Stomach (tissue), 9 donors: ENCODE measurements around the gene RPL37A. TPM values are rescaled to one million over a fixed set of nuclear protein-coding genes. Genes with fewer than 3 reads are reported as not detected.

Experiments
- DNase-seq, 2 donors: peaks; one replicate each; pipeline versions ENCODE4 v3.0.0 to v3.0.0-alpha.2; 2013 to 2019
- H3K27ac ChIP-seq, 5 donors: fragments of 200-600 bp in 4 of 5; sonication (generic) in 4 of 5; one replicate each; pipeline ENCODE4 v1.5.1; 2013 to 2019; ENCODE audit warnings: mild to moderate bottlenecking in 1 of 5, moderate library complexity in 1 of 5
- H3K27me3 ChIP-seq, 3 donors: fragments of 200-600 bp; sonication (generic); one replicate each; pipeline ENCODE4 v1.5.1; 2017 to 2019; ENCODE audit warnings: mixed run types in 1 of 3
- H3K36me3 ChIP-seq, 4 donors: fragments of 200-600 bp; sonication (generic); 1 replicate in 3 of 4; 2 replicates in 1 of 4; pipeline ENCODE4 v1.5.1; 2016 to 2019
- H3K4me1 ChIP-seq, 4 donors: fragments of 200-600 bp; sonication (generic); one replicate each; pipeline ENCODE4 v1.5.1; 2016 to 2019
- H3K4me3 ChIP-seq, 4 donors: fragments of 200-600 bp; sonication (generic) in 3 of 4; one replicate each; pipeline ENCODE4 v1.5.1; 2016 to 2019; ENCODE audit warnings: mild to moderate bottlenecking in 1 of 4
- H3K9me3 ChIP-seq, 4 donors: fragments of 200-600 bp; sonication (generic); one replicate each; pipeline ENCODE4 v1.5.1; 2016 to 2019
- EP300 ChIP-seq: sonication (generic); formaldehyde crosslinking; IDR thresholded peaks from one replicate; pipeline ENCODE4 v1.6.1; 2017; ENCODE audit warnings: antibody characterized with exemption
- POLR2A ChIP-seq, 4 donors: fragments of 450-650 bp; IDR thresholded peaks; one replicate each; pipeline ENCODE4 v1.6.1; 2016; ENCODE audit warnings: antibody characterized with exemption in 4 of 4, control low read depth in 2 of 4, mild to moderate bottlenecking in 1 of 4, moderate library complexity in 1 of 4
- POLR2AphosphoS5 ChIP-seq, 3 donors: sonication (generic); formaldehyde crosslinking; IDR thresholded peaks; one replicate each; pipeline ENCODE4 v1.6.1; 2016; ENCODE audit warnings: antibody characterized with exemption in 3 of 3
- WGBS, 5 donors: extraction: QIAGEN DNeasy Blood & Tissue Kit in 3 of 5; methylation state at CpG; one replicate each; pipeline versions ENCODE4 v1.1.5 to v1.1.7; 2013 to 2018; 5-methylcytosine and 5-hydroxymethylcytosine counted together
- intact Hi-C: fragments of 100-400 bp; cut with DNase I; formaldehyde crosslinking; loops from one replicate; pipeline ENCODE4 v1.15.1; 2023; ENCODE audit warnings: low total_unique reads
- polyA plus RNA-seq, 3 donors: library from polyadenylated mRNA; stranded (reverse); fragments of 200-250 nt; gene quantifications; one replicate each; pipeline ENCODE4 v1.2.3, GENCODE V29; 2013
- total RNA-seq, 5 donors: library from RNA; depleted of rRNA; stranded (reverse); fragments of >200 nt; gene quantifications; one replicate each; pipeline versions ENCODE4 v1.1.0 to v1.2.3, GENCODE V29; 2014 to 2016
- TF ChIP-seq, protein P1 (sequence below), 7 experiments: fragments of 450-650 bp in 4 of 7; fragments of 200-600 bp in 3 of 7; sonication (generic) in 3 of 7; IDR thresholded peaks; one replicate each; pipeline ENCODE4 v1.5.1; 2016 to 2019; ENCODE audit warnings: antibody characterized with exemption in 7 of 7, control low read depth in 2 of 7, mild to moderate bottlenecking in 1 of 7
- donor health status: healthy with polysubstance abuse.
- donor health status: Bipolar disorder and iron deficiency.
- donor health status: healthy.

RPL37A gene
- total and polyA plus RNA-seq, 8 donors: 115 to 5,853 (median 2,284) TPM

- no peak for DNase-seq
- H3K27me3 ChIP-seq: no peaks in the 10 kb centered on the region
- TF ChIP-seq, protein P1, sequence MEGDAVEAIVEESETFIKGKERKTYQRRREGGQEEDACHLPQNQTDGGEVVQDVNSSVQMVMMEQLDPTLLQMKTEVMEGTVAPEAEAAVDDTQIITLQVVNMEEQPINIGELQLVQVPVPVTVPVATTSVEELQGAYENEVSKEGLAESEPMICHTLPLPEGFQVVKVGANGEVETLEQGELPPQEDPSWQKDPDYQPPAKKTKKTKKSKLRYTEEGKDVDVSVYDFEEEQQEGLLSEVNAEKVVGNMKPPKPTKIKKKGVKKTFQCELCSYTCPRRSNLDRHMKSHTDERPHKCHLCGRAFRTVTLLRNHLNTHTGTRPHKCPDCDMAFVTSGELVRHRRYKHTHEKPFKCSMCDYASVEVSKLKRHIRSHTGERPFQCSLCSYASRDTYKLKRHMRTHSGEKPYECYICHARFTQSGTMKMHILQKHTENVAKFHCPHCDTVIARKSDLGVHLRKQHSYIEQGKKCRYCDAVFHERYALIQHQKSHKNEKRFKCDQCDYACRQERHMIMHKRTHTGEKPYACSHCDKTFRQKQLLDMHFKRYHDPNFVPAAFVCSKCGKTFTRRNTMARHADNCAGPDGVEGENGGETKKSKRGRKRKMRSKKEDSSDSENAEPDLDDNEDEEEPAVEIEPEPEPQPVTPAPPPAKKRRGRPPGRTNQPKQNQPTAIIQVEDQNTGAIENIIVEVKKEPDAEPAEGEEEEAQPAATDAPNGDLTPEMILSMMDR (IDR thresholded peaks at IDR 0.05): no peak
- peaks cover 29 to 50% (median 41%) of the 10 kb centered on the region in 4 donors for H3K4me1 ChIP-seq
- H3K4me3 ChIP-seq: peak overlapping the region; percentile 64 to 95 (median 86)
- intact Hi-C loops: no loop called here
- peaks cover 31 to 34% (median 33%) of the 10 kb centered on the region in 4 donors for H3K36me3 ChIP-seq
- H3K9me3 ChIP-seq: no peaks in the 10 kb centered on the region
- H3K27ac ChIP-seq: peak overlapping the region; percentile 75 to 89 (median 84)
- 19 to 30% (median 21%) methylated on average over 6 of the region's 6 CpGs for WGBS, 5 donors
Measured at GRCh38 chr2:216498070-216498378, 620 bp upstream of the RPL37A start.

- peak overlapping the region in 4 of 5 donors; percentile 84 to 89 (median 85) for H3K27ac ChIP-seq
- H3K27me3 ChIP-seq: no peaks in the 10 kb centered on the region
- DNase-seq: peak in 1 of 2 donors; percentile 33
- peak overlapping the region; percentile 64 to 95 (median 86) for H3K4me3 ChIP-seq
- peaks cover 29 to 60% (median 46%) of the 10 kb centered on the region in 4 donors for H3K4me1 ChIP-seq
- no peaks in the 10 kb centered on the region for H3K9me3 ChIP-seq
- intact Hi-C loops: no loop called here
- TF ChIP-seq POLR2AphosphoS5 (IDR thresholded peaks at IDR 0.05) (no peak), EP300 (no peak), POLR2A (IDR thresholded peaks at IDR 0.05) (no peak)
- TF ChIP-seq, protein P1 (IDR thresholded peaks at IDR 0.05): no peak
- WGBS, 5 donors: 6 to 12% (median 9%) methylated on average over 6 of the region's 6 CpGs
- H3K36me3 ChIP-seq: peaks cover 41 to 51% (median 50%) of the 10 kb centered on the region in 4 donors
Measured at GRCh38 chr2:216499641-216500218, 1.1 kb downstream of the RPL37A start.

DNA sequence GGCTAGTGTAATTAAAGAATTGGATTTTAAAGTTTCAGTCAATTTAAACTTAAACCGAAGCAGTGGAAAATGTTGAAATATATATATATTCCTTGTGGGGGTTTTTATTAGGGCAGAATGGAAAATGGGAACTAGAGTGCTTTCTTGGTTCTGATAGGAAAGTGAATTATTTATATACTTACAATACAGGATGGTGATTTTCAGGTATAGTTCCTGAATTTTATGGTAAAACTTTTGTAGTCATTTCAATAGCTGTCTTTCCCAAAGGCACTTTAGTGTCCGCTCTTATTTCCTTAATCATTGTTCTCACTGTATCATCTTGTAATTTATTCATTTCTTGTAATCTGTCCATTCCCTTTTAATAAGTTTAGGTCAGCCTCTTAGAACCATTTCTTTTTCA is 1.9 kb downstream of the RPL37A start:
- Histone ChIP-seq H3K27me3 (no peaks in the 10 kb centered on the region), H3K4me1 (peaks cover 29 to 60% (median 46%) of the 10 kb centered on the region in 4 donors), H3K4me3 (peak overlapping the region in 2 of 4 donors; percentile 81 to 95), H3K9me3 (no peaks in the 10 kb centered on the region), H3K27ac (no peak overlapping the region), H3K36me3 (peaks cover 43 to 59% (median 59%) of the 10 kb centered on the region in 4 donors)
- WGBS, 5 donors: 72 to 86% (median 83%) methylated on average over 2 of the region's 2 CpGs
- no peak for DNase-seq
- TF ChIP-seq POLR2AphosphoS5 (IDR thresholded peaks at IDR 0.05) (no peak), EP300 (no peak), POLR2A (IDR thresholded peaks at IDR 0.05) (no peak)
- TF ChIP-seq, protein P1 (IDR thresholded peaks at IDR 0.05): no peak
- intact Hi-C loops: no loop called here

GRCh38 chr2:216501854-216502253 is 3.2 kb downstream of the RPL37A start:
- 82 to 88% (median 87%) methylated on average over 8 of the region's 8 CpGs for WGBS, 5 donors
- no peak for DNase-seq
- intact Hi-C loops: no loop called here
- peaks cover 29 to 64% (median 46%) of the 10 kb centered on the region in 4 donors for H3K4me1 ChIP-seq
- H3K4me3 ChIP-seq: no peak overlapping the region
- TF ChIP-seq POLR2AphosphoS5 (IDR thresholded peaks at IDR 0.05) (no peak), POLR2A (IDR thresholded peaks at IDR 0.05) (no peak), EP300 (no peak)
- TF ChIP-seq, protein P1 (IDR thresholded peaks at IDR 0.05): no peak
- H3K27ac ChIP-seq: no peak overlapping the region
- H3K27me3 ChIP-seq: no peaks in the 10 kb centered on the region
- H3K9me3 ChIP-seq: no peaks in the 10 kb centered on the region
- H3K36me3 ChIP-seq: peaks cover 43 to 72% (median 66%) of the 10 kb centered on the region in 4 donors
